HG02642 (cell line): ENCODE results near the gene NAPA.

Experiments used
- ATAC-seq: cut with Tn5 transposase; IDR thresholded peaks from one replicate; pipeline ENCODE4 v1.9.1; 2021; ENCODE audit warnings: mild to moderate bottlenecking; ENCODE audit not compliant: unreplicated experiment, poor library complexity

NAPA gene

GRCh38 chr19:47503826-47504150 is 11.1 kb downstream of the NAPA start:
- ATAC-seq = no peak

GRCh38 chr19:47503130-47503825 is 11.6 kb downstream of the NAPA start:
- no peak for ATAC-seq

DNA sequence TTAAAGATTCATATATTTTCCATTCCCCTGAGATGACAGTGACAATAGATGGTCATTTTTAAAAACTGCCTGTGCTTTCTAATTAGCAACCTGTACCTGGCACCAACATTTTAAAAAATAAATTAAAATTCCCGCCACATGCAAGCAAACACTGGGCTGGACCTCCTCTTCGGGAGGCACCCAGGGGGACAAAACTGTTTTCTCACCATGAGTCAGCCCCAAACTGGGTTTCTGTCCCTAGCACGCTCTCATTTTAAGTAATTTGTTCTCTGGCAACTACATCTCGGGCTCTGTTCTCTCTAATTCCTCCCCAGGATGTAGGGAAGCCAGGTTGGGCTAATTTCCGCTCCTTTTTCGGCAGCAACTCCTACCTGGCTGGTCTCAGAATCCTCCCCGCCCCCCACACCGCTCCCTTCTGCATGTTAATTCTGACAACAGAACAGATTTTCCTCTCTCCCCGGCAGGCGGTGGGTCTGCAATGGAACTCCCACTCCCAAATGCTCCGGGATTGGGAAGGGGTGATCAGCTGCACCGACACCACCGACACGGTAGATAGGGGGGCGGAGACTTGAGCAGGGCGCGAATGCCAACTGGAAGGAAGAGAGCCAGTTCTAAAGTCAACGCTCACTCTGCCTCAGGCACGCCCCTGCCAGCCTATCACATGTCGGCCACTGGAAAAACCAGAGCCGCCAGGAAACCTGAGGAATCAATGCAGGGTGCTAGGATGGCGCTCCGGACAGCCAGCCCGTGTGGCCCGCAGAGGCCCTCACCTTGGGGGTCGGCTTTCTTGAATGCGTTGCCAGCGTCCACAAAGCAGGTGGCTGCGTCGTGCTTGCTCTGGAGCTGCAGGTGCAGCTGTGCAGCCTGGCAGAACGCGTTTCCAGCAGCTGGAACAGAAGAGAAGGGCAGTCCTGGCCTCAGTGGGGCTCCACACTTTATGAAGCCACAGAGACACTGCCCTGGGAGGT is 14.7 kb downstream of the NAPA start:
- ATAC-seq = no peak

- ATAC-seq = no peak
Measured at GRCh38 chr19:47499371-47499770, 15.5 kb downstream of the NAPA start.

DNA sequence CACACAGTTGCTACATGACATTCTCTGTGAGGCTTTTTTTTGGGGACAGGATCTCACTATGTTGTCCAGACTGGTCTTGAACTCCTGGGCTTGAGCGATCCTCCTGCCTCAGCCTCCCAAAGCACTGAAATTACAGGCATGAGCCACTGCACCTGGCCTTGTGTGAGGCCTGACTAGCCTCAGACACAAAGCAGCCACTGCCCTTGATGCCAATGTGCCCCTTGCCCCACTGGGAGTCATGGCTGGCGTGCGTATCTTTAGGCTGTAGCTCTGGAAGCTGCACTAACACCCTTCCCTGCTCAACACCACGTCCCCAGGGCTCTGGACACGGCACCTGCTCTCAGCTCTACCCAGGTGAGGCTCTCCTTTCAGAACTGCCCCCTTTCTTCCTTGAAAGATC is 16.3 kb downstream of the NAPA start:
- no peak for ATAC-seq

GRCh38 chr19:47497821-47498520 is 16.9 kb downstream of the NAPA start:
- ATAC-seq = no peak

GRCh38 chr19:47497050-47497766 is 17.7 kb downstream of the NAPA start:
- no peak for ATAC-seq

DNA sequence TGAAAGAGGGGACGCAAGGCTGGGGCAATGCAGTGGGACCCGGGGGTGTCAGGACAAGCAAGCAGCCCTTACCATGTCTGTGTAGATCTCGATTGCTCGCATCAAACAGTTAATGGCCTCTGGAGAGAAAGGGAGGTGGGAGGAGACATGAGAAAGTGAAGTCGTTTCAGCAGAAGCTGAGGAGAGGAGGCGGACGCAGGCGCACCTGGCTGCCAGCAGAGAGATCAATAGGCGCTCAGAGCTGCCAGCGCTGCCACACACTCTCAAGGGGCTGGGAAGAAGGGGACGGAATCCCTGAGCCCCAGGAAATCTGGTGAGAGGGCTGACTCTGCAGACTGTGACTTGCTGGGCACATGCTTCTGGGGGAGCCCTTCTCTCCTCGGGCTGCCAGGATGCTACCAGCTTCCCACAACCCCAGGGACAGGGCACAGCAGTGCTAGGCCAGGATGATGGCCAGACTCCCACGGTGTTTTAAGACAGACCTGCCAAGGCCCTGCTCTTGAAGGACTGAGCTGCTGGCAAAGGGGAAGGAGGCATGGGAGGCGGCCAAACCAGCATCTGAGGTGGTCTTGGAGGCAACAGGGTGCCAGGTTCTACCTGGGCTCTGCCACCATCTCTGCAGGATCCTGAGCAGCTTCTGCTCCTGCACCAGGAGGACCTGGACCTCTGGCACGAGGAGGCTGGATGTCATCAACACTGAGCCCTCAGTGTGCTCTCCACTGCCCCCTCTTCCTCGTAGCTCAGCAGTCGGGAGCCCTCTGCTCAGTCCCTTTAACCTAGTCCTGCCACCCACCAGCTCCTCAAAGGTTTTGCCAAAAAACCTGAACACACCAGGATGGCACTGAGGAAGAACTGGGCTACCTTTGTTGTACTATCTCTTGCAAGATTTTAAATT is 19.1 kb downstream of the NAPA start:
- no peak for ATAC-seq

- no peak for ATAC-seq
Measured at GRCh38 chr19:47494729-47495128, 20.1 kb downstream of the NAPA start.

DNA sequence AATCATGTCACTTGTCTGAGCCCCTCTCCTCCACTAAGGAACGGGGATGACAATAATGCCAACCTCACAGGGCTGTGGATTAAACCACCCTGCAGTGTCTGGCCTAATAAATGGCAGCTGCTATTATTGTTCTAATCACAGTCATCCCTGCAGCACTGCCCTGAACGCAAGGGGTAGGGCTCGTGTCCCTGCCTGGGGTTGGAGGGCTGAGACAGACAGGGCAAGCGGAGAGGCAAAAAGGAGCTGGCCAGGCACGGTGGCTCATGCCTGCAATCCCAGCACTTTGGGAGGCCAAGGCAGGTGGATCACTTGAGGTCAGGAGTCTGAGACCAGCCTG is 20.7 kb downstream of the NAPA start:
- no peak for ATAC-seq

- ATAC-seq = no peak
Measured at GRCh38 chr19:47493378-47494210, 21.3 kb downstream of the NAPA start.

DNA sequence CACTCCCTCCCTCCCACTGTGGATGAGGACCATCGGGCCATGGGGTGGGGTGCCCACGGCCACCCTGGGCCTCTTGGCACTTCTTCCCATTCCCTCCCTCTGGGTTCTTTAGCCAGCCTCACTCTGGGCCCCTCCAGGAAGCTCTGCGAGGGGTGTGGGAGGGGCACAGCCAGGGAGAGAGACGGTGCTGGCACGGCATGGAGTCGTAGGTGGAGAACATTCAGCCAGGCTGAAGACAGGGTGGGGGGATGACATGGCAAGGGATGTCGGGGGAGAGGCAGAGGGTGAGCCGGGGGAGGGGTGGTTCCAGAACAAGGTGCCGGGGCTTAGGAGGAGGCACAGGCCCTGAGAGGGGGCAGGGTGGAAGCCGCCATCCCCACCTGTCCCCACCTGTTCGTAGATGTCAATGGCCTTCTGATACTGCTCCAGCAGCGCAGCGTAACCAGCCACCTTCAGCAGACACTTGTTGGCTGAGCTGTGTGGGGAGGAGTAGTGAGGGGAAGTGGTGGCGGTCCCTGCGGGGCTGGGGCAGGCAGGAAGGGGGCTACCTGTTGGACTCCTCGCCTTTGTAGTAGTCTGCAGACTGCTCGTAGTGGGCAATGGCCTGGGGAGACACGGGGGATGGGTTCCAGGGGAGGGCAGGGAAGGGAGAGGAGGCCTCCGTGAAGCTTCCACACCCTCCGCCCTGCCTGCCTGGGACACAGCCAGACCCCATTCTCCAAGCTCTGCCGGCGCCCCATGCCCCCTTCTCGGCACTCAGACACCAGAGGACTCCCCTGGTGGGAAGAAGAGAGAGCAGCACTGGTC is 22.1 kb downstream of the NAPA start:
- ATAC-seq = no peak

DNA sequence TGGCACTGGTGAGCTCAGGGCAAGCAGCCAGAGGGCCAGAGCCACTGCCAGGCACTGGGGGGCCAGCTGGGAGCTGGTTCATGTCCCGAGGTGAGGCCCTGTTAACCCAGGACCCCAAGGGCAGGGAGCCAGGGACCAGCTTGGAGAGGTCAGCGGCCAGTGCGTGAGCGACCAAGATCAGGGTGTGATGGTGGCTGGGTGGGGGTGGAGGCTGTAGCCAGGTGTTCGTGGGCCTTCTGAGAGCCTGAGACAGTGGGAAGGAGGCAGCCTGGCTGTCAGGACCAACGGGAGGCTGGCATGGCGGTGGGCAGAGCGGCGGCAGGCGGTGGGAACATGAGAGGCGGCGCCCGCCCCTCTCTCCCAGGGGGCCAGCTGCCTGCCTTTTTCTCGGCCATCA is 22.7 kb downstream of the NAPA start:
- ATAC-seq = no peak

- no peak for ATAC-seq
Measured at GRCh38 chr19:47491358-47492136, 23.3 kb downstream of the NAPA start.

DNA sequence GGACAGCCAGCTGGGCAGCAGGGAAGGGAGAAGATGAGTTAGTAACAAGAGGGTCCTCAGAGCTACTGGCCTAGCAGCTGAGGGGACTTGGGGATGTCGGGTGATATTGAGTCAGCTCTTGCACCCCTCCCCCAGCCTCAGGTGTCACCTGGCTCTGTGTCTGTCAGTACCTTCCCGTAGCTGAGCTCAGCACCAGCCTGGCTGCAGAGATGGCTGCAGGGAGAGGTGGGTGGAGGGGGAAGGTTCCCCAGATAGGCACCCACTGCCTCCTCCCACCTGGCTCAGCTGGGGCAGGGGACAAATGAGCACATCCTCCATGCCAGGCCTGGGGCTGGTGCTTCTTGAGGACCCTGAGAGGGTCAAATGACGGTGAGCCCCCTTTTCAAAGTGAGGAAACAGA is 24.0 kb downstream of the NAPA start:
- no peak for ATAC-seq

- no peak for ATAC-seq
Measured at GRCh38 chr19:47490031-47490430, 24.8 kb downstream of the NAPA start.
